HG02798 (cell line): ENCODE data around the gene CD69.
"Not testable (repeated sequence)": the region's sequence is repeated elsewhere in the genome, so short reads cannot be mapped to it uniquely, and the experiment has no call there.

ENCODE experiments used
- ATAC-seq: cut with Tn5 transposase; IDR thresholded peaks from one replicate; pipeline ENCODE4 v1.9.1; 2021; ENCODE audit warnings: mild to moderate bottlenecking; ENCODE audit not compliant: unreplicated experiment, poor library complexity

Gene CD69

DNA sequence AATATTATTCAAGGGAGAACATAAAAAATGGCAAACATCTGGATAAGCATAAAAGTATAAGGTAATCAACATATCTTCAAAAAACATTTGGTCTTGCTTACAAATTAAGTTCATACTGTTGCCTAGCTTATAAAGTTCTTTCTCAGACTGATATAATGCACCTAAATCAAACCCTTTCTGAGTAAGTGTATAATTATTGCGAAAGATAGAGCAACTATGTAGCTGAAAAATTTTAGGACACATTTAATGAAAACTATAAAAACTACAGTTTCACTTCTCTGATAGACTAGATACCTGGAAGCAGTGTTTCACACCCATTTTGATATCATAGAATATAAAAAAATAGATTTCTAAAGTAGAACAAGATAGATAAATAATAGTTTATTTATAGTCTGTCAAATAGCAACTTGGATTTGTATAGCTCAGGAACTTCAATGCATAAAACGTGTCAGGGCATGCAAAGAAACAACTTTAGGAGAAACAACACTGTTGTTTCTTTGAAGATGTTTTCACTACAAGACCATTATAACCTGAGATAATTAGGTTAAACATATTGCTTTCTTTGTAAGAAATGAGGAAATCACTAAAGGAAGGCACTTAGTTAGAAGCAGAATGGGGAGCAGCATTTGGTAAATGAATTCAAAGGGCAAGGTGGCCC is 35.4 kb downstream of the CD69 start:
- no peak for ATAC-seq

- ATAC-seq: no peak
Observed at GRCh38 chr12:9724023-9724422, 36.7 kb downstream of the CD69 start.

GRCh38 chr12:9721394-9722092 is 39.2 kb downstream of the CD69 start:
- ATAC-seq: peak; percentile 79

GRCh38 chr12:9719790-9720189 is 40.9 kb downstream of the CD69 start:
- no peak for ATAC-seq

- peak; percentile 27 for ATAC-seq
Observed at GRCh38 chr12:9718968-9719367, 41.7 kb downstream of the CD69 start.

DNA sequence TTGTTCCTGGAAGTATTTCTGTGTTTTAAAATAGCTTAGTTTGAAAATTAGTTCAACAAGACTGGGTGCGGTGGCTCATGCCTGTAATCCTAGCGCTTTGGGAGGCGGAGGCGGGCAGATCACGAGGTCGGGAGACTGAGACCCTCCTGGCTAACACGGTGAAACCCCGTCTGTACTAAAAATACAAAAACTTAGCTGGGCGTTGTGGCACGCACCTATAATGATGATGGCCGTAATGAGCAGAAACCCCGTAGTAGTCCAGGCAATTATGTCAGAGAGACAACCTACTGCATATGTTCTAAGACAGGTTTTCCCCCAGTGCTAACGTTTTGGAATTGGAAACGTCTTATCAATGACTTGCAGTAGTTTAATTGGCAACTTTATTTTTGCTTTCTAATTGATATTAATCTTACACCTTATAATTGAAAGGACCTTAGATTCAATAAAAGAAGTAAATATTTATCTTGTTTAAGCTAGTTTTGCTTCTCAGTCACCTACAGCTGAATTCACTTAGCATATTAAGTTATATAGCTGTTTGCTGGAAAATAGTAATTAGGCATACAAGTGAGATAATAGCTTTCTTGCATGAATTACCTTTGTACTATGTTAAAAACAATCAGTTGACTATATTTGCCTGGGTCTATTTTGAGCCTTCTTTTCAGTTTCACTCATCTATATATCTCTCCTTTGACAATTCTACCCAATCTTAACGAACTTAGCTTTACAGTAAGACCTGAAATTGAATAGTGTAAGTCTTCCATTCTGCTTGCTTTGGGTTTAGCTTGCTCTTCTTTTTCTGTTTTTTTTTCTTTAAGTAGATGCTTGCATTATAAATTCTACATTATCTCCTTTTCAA is 43.4 kb downstream of the CD69 start:
- no peak for ATAC-seq

DNA sequence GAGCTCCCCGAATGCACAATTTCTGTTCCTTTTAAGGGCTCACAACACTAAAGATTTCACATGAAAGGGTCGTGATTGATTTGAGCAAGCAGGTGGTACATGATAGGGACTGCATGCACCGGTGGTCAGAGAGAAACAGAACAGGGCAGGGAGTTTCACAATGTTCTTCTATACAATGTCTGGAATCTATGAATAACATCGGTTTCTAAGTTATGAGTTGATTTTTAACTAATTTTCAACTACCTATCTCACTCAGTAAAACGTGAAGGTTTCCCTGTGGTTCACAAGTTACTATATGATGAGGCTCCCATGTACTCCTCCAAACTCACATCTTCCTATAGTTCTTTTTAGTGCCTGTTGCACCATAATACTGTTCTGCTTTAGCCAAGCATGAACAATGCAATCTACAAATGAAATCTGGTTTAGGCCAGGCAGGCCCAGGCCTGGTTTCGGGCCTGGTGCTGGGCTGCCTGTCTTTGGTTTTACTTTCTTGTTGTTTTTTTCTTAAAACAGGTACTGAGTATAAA is 47.6 kb downstream of the CD69 start:
- peak; percentile 69 for ATAC-seq

GRCh38 chr12:9711664-9712063 is 49.0 kb downstream of the CD69 start:
- no peak for ATAC-seq

GRCh38 chr12:9710584-9711375 is 49.9 kb downstream of the CD69 start:
- no peak for ATAC-seq

- no peak for ATAC-seq
Observed at GRCh38 chr12:9708853-9709252, 51.8 kb downstream of the CD69 start.

DNA sequence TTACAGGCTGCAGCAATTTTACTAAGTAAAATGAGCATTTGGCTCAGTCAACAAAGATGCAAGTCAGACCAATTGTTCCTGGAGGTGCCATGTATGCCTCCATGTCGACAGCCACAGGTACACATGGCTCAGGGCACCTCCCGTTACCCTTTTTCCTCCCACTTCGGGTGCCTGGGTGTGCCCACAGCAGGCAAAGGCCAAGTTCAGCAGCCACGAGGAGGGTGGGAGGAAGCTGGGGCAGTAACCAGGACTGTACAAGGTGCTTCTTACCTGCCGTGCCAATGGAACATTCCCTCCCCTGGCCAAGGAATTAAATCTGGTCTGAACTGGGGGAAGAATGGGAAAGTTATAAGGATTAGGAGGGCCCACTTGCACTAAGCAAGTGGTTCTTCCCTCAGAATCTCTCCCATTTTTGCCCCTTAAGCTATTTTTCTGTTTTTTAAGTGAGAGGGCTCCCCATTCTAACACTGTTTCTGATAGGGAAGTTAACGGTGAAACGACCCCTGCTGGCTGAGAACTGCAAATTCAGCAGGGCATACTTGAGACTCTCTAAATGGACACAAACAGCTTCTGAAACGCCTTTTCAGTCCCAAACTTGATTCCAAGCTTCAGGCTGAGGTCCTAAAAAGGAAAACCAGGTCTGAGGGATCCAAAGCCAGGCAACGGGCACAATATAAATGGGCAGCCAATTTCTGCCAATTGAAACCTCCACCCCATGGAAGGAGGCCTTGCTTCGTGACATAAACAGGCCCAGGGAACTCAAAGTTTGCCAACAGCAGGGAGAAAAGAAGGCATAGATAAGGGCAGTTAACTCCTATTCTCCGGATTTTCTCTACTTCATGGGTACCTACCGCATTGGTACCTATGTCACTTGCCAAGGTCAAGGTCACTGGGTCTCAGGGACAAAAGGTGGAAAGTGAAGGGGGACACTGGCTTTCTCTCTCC is 52.6 kb downstream of the CD69 start:
- ATAC-seq: no peak

GRCh38 chr12:9707356-9707755 is 53.3 kb downstream of the CD69 start:
- ATAC-seq: no peak

GRCh38 chr12:9706086-9706685 is 54.5 kb downstream of the CD69 start:
- no peak for ATAC-seq

GRCh38 chr12:9704561-9704960 is 56.1 kb downstream of the CD69 start:
- ATAC-seq: not testable (repeated sequence)
